NCI-H82 treated with DMSO at 0.1 percent for 48 hours (cell line): Measurements from ENCODE around the gene POLL.
"Not testable (repeated sequence)": the region's sequence is repeated elsewhere in the genome, so short reads cannot be mapped to it uniquely, and the experiment has no call there.

Experiments used
- DNase-seq: peaks from one replicate; lab custom pipeline; 2025; ENCODE audit not compliant: unreplicated experiment; lab: John Stamatoyannopoulos, UW

Gene POLL

GRCh38 chr10:101611096-101611905, 23.2 kb upstream of the POLL start:
- DNase-seq = no peak

- no peak for DNase-seq
Measured at GRCh38 chr10:101609481-101609880, 21.4 kb upstream of the POLL start.

GRCh38 chr10:101607124-101607523, 19.1 kb upstream of the POLL start:
- DNase-seq = no peak

- DNase-seq = peak; percentile 57
Measured at GRCh38 chr10:101602761-101603398, 14.8 kb upstream of the POLL start.

GRCh38 chr10:101601541-101601940, 13.5 kb upstream of the POLL start:
- no peak for DNase-seq

GRCh38 chr10:101597091-101597900, 9.2 kb upstream of the POLL start:
- peak; percentile 68 for DNase-seq

- DNase-seq = no peak
Measured at GRCh38 chr10:101595591-101596433, 7.8 kb upstream of the POLL start.

GRCh38 chr10:101593331-101593730, 5.3 kb upstream of the POLL start:
- DNase-seq = not testable (repeated sequence)

- DNase-seq = no peak
Measured at GRCh38 chr10:101588879-101589278, 822 bp upstream of the POLL start.

GRCh38 chr10:101585841-101586240, 2.2 kb downstream of the POLL start:
- DNase-seq = no peak

- DNase-seq = no peak
Measured at GRCh38 chr10:101580486-101581399, 7.3 kb downstream of the POLL start.

- no peak for DNase-seq
Measured at GRCh38 chr10:101579516-101579870, 8.6 kb downstream of the POLL start.

GRCh38 chr10:101578803-101579515, 9.1 kb downstream of the POLL start:
- DNase-seq = no peak

- DNase-seq = no peak
Measured at GRCh38 chr10:101578192-101578591, 9.9 kb downstream of the POLL start.

GRCh38 chr10:101577121-101577871, 10.8 kb downstream of the POLL start:
- no peak for DNase-seq

GRCh38 chr10:101576211-101576863, 11.7 kb downstream of the POLL start:
- DNase-seq = peak; percentile 35

GRCh38 chr10:101575580-101576210, 12.4 kb downstream of the POLL start:
- DNase-seq = no peak

- DNase-seq = no peak
Measured at GRCh38 chr10:101575091-101575490, 13.0 kb downstream of the POLL start.
